HEK293T (cell line): ENCODE data around the gene TEX55.
"Not testable (repeated sequence)": the region's sequence is repeated elsewhere in the genome, so short reads cannot be mapped to it uniquely, and the experiment has no call there.

Experiments
- CTCF ChIA-PET: fragments of 350-600 bp; formaldehyde crosslinking; extraction: SDS; loops from one replicate; lab custom pipeline; 2021; ENCODE audit warnings: antibody characterized with exemption, inconsistent platforms; lab: Yijun Ruan, JAX
- POLR2A ChIA-PET: fragments of 350-600 bp; formaldehyde crosslinking; extraction: SDS; loops from one replicate; lab custom pipeline; 2020; ENCODE audit warnings: antibody characterized with exemption, inconsistent platforms; lab: Yijun Ruan, JAX
- DNase-seq: peaks from one replicate; pipeline ENCODE4 v3.0.0; 2012; ENCODE audit warnings: mixed read lengths; ENCODE audit errors: extremely low spot score
- ARNT ChIP-seq: fragments of 450-650 bp; IDR thresholded peaks from 2 replicates; pipeline ENCODE4 v1.6.1; 2017; ENCODE audit warnings: mild to moderate bottlenecking
- BHLHE40 ChIP-seq: fragments of 450-650 bp; IDR thresholded peaks from 2 replicates; pipeline ENCODE4 v1.6.1; 2016; ENCODE audit warnings: mild to moderate bottlenecking, moderate library complexity, borderline replicate concordance
- CTBP1 ChIP-seq: fragments of 450-650 bp; IDR thresholded peaks from 2 replicates; pipeline ENCODE4 v1.6.1; 2016; ENCODE audit warnings: borderline replicate concordance
- ELF4 ChIP-seq: fragments of 450-650 bp; IDR thresholded peaks from 2 replicates; pipeline ENCODE4 v1.6.1; 2017; ENCODE audit warnings: antibody characterized with exemption
- FOXA1 ChIP-seq: fragments of 450-650 bp; IDR thresholded peaks from 2 replicates; pipeline ENCODE4 v1.6.1; 2016; ENCODE audit warnings: mild to moderate bottlenecking
- FOXK2 ChIP-seq: fragments of 450-650 bp; IDR thresholded peaks from 2 replicates; pipeline ENCODE4 v1.6.1; 2016; ENCODE audit warnings: mild to moderate bottlenecking
- FOXM1 ChIP-seq: fragments of 450-650 bp; IDR thresholded peaks from 2 replicates; pipeline ENCODE4 v1.6.1; 2017; ENCODE audit warnings: mild to moderate bottlenecking, borderline replicate concordance
- HDGF ChIP-seq: fragments of 450-650 bp; IDR thresholded peaks from 2 replicates; pipeline ENCODE4 v1.6.1; 2017; ENCODE audit warnings: antibody characterized with exemption, borderline replicate concordance
- L3MBTL2 ChIP-seq: fragments of 450-650 bp; conservative IDR thresholded peaks from 2 replicates; pipeline ENCODE4 v1.6.1; 2016; ENCODE audit warnings: mild to moderate bottlenecking
- LEF1 ChIP-seq: fragments of 450-650 bp; IDR thresholded peaks from 2 replicates; pipeline ENCODE4 v1.6.1; 2017; ENCODE audit warnings: mild to moderate bottlenecking, borderline replicate concordance
- NFRKB ChIP-seq: fragments of 450-650 bp; IDR thresholded peaks from 2 replicates; pipeline ENCODE4 v1.6.1; 2016; ENCODE audit warnings: mild to moderate bottlenecking, moderate library complexity
- SP1 ChIP-seq: fragments of 450-650 bp; IDR thresholded peaks from 2 replicates; pipeline ENCODE4 v1.6.1; 2017
- SUZ12 ChIP-seq: fragments of 450-650 bp; IDR thresholded peaks from 2 replicates; pipeline ENCODE4 v1.6.1; 2016; ENCODE audit warnings: mild to moderate bottlenecking
- TARDBP ChIP-seq: fragments of 450-650 bp; IDR thresholded peaks from 2 replicates; pipeline ENCODE4 v1.6.1; 2016
- ZNF384 ChIP-seq: fragments of 450-650 bp; IDR thresholded peaks from 2 replicates; pipeline ENCODE4 v1.6.1; 2016
- TF ChIP-seq, protein P1 (sequence below): fragments of 450-650 bp; IDR thresholded peaks from 2 replicates; pipeline ENCODE4 v1.6.1; 2016

TEX55 gene

DNA sequence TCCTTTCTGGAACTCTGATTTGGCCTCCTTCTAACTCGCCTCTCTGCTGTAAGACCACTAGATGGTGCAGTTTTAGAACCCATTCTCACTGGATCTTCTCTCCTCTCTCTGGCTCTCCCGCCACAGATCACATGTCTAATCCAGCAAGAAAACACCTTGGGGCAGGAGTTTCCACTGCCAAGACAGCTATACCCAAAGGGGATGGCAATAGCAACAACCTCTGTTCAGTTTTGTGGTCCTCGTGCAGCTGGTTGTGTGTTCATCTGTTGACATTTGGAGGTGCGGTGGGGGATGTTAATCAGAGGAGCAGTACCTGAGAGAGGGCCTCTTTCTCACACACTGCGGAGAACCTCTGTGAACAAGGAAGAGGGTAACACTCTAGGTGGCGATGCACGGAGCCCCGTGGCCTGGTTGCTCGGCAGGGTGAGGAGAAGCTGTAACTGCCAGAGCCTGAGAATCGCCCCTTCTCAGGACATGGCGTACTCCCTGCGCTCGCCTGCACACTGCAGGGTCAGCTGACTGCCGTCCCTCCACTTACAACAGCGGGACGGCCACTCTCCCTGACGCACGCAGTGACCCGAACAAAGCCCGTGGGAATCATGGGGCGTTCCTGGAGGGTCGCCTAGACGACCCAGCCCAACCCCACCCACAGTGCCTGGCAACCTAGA lies at the start of gene TEX55:
Gene TEX55 (plus strand): TSS at position 666 of the 668 bp plus-strand sequence. CDS start 25 bp downstream, outside the sequence.
- TF ChIP-seq CTBP1 (no peak), L3MBTL2 (peak; percentile 82), ZNF384 (no peak)
- POLR2A ChIA-PET, result interaction anchor here (1.3 kb wide), 1 partner anchor 95 kb away, joined by 5 read pairs; the partner anchor contains the start of gene B4GALT4
- CTCF ChIA-PET, result interaction anchor here (0.6 to 1.6 kb wide), 3 partner anchors 27 to 209 kb away, joined by 4 to 8 read pairs (median 4); no protein-coding TSS in a partner anchor
- DNase-seq, result peak; percentile 65

DNA sequence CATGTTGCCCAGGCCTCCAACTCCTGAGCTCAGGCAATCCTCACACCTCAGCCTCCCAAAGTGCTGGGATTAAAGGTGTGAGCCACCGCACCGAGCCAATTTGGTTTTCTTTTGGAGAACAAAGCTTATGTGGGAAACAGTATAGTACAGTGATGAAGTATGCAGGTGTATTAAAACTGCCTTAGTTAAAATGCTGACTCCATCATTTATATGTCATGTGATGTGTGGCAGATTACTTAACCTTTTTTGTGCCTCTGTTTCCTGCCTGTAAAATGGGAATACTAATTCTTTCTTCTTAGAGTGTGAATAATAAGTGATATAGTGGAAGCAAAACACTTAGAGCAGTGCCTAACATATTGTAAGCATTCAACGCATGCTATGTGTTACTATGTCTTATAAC lies 48.0 kb upstream of the TEX55 start:
- ChIA-PET POLR2A (no interaction called here), CTCF (interaction anchor here (0.7 to 6.3 kb wide), 3 partner anchors 33 to 218 kb away, joined by 3 to 88 read pairs (median 4); no protein-coding TSS in a partner anchor)
- TF ChIP-seq ELF4, result no peak
- TF ChIP-seq, protein P1, sequence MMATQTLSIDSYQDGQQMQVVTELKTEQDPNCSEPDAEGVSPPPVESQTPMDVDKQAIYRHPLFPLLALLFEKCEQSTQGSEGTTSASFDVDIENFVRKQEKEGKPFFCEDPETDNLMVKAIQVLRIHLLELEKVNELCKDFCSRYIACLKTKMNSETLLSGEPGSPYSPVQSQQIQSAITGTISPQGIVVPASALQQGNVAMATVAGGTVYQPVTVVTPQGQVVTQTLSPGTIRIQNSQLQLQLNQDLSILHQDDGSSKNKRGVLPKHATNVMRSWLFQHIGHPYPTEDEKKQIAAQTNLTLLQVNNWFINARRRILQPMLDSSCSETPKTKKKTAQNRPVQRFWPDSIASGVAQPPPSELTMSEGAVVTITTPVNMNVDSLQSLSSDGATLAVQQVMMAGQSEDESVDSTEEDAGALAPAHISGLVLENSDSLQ, result no peak
- TF ChIP-seq SUZ12, result no peak
- no peak for TF ChIP-seq LEF1
- no peak for TF ChIP-seq BHLHE40
- TF ChIP-seq CTBP1, result no peak
- no peak for TF ChIP-seq SP1
- DNase-seq, result no peak

DNA sequence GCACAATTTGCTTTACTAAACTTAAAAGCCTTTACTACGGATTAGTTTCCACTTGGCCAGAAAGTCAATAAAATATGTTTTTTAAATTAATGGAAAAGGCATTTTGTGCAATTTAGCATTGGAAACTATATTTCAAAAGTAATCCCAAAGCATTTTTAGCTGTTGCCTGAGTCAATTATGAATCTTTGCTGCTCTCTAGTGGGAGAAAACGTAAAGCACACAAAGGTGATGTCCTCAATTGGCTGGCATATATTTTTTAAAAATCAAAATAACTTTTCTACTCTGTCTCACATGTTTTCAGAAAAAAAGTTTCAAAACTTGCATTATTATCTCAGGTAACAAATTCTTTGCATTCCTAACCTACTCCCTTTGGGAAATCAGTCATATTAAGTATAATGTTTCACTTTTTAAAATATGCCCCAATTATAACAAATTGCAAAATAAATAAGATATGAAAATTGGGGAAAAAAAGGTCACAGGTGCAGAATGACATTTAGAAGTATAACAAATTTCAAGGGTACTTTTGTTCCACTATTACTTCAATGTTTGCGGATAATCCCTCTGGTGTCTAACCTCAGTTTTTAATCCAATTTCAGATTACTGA lies 47.2 kb upstream of the TEX55 start:
- TF ChIP-seq TARDBP, result no peak
- no peak for TF ChIP-seq SP1
- TF ChIP-seq CTBP1, result no peak
- TF ChIP-seq FOXA1, result no peak
- TF ChIP-seq SUZ12, result no peak
- TF ChIP-seq L3MBTL2, result no peak
- TF ChIP-seq FOXK2, result no peak
- TF ChIP-seq BHLHE40, result no peak
- TF ChIP-seq HDGF, result no peak
- TF ChIP-seq NFRKB, result no peak
- TF ChIP-seq, protein P1, result no peak
- TF ChIP-seq ARNT, result no peak
- no peak for TF ChIP-seq FOXM1
- no peak for TF ChIP-seq ZNF384
- no peak for TF ChIP-seq ELF4
- POLR2A ChIA-PET, result no interaction called here
- peak; percentile 33 for DNase-seq
- CTCF ChIA-PET, result interaction anchor here (1.0 to 6.3 kb wide), 2 partner anchors 215 to 219 kb away, joined by 4 to 88 read pairs; no protein-coding TSS in a partner anchor

DNA sequence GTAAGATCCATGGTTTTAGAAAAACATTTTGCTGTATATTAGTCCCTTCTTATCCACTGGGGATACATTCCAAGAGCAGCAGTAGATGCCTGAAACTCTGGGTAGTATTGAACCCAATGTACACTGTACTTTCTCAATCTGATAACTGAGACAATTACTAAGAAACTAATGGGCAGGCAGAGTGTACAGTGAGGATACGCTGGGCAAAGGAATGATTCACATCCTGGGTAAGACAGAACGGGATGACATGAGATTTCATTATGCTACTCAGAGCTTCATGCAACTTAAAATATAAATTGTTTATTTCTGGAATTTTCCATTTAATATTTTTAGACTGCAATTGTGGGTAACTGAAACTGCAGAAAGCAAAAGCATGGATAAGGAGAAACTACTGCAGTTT lies 46.2 kb upstream of the TEX55 start:
- ChIA-PET POLR2A (no interaction called here), CTCF (interaction anchor here (6.3 kb wide), 1 partner anchor 216 kb away, joined by 88 read pairs; no protein-coding TSS in a partner anchor)
- DNase-seq, result no peak
- no peak for TF ChIP-seq FOXA1
- TF ChIP-seq NFRKB, result no peak
- TF ChIP-seq SUZ12, result no peak
- no peak for TF ChIP-seq TARDBP
- no peak for TF ChIP-seq FOXM1
- no peak for TF ChIP-seq FOXK2
- TF ChIP-seq BHLHE40, result no peak
- TF ChIP-seq, protein P1, result no peak
- TF ChIP-seq HDGF, result no peak
- TF ChIP-seq CTBP1, result no peak
- TF ChIP-seq L3MBTL2, result no peak
- TF ChIP-seq ZNF384, result no peak
- TF ChIP-seq ELF4, result no peak

DNA sequence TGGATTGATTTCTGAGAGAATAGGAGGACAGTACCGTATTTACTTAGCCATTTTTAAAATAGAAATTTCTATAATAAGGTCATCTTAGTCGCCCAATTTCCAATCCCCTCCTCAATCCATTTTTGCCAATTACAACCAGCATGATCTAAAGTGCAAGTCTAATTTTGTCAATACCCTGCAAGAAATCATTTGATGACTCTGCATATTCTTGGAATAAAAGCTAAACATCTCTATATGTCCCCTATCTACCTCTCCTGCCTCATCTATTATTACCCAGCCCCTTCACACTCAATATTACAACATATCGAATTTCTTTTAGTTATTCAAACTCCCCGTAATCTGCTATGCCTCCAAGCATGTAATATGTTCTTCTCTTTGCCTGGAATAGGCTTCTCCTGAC lies 41.9 kb upstream of the TEX55 start:
- no peak for DNase-seq
- POLR2A ChIA-PET, result no interaction called here
- TF ChIP-seq TARDBP (no peak), ZNF384 (no peak), FOXK2 (no peak), FOXA1 (no peak), SUZ12 (no peak), HDGF (no peak), ELF4 (no peak), ARNT (no peak), SP1 (no peak), L3MBTL2 (no peak), FOXM1 (no peak), NFRKB (no peak), LEF1 (no peak), CTBP1 (no peak), BHLHE40 (no peak)
- TF ChIP-seq, protein P1, result no peak
- CTCF ChIA-PET, result interaction anchor here (1.6 to 1.7 kb wide), 2 partner anchors 219 to 221 kb away, joined by 6 to 7 read pairs; no protein-coding TSS in a partner anchor

DNA sequence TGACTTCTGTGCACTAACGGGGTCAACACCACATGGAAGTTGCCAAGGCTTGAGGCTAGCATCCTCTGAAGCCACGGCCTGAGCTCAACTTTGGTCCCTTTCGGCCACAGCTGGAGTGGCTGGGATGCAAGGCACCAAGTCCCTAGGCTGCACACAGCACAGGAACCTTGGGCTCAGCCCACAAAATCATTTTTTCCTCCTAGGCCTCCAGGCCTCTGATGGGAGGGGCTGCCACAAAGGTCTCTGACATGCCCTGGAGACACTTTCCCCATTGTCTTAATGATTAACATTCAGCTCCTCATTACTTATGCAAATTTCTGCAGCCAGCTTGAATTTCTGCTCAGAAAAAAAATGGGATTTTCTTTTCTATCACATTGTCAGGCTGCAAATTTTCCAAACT lies 27.6 kb upstream of the TEX55 start:
- CTCF ChIA-PET, DNase-seq, POLR2A ChIA-PET: not testable (repeated sequence)
